Epithelial cell of esophagus (primary cell): ENCODE measurements around the gene RSRC1.
"Not testable (repeated sequence)": the region's sequence is repeated elsewhere in the genome, so short reads cannot be mapped to it uniquely, and the experiment has no call there.

ENCODE experiments used
- DNase-seq: peaks from one replicate; pipeline ENCODE4 v3.0.0; 2010; ENCODE audit warnings: low read depth
- H3K4me3 ChIP-seq: 2 replicates; pipeline ENCODE4 v1.5.1; 2011; ENCODE audit warnings: mild to moderate bottlenecking, low read length, control low read depth
- CTCF ChIP-seq: IDR thresholded peaks from 2 replicates; pipeline ENCODE4 v1.5.1; 2011; ENCODE audit warnings: low read depth, mild to moderate bottlenecking, low read length, control low read depth, inconsistent platforms; ENCODE audit not compliant: insufficient read depth; ENCODE audit errors: missing control alignments

RSRC1 gene, protein sequence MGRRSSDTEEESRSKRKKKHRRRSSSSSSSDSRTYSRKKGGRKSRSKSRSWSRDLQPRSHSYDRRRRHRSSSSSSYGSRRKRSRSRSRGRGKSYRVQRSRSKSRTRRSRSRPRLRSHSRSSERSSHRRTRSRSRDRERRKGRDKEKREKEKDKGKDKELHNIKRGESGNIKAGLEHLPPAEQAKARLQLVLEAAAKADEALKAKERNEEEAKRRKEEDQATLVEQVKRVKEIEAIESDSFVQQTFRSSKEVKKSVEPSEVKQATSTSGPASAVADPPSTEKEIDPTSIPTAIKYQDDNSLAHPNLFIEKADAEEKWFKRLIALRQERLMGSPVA

GRCh38 chr3:158109804-158110657 is at the start of gene RSRC1:
Gene RSRC1, plus strand, starts transcription at chr3:158110089. Its CDS starts 12,016 bp downstream, at chr3:158122105.
- TF ChIP-seq CTCF: no peak
- peak; percentile 94 for DNase-seq
- H3K4me3 ChIP-seq: peak within 1 kb of the TSS; percentile 93

DNA sequence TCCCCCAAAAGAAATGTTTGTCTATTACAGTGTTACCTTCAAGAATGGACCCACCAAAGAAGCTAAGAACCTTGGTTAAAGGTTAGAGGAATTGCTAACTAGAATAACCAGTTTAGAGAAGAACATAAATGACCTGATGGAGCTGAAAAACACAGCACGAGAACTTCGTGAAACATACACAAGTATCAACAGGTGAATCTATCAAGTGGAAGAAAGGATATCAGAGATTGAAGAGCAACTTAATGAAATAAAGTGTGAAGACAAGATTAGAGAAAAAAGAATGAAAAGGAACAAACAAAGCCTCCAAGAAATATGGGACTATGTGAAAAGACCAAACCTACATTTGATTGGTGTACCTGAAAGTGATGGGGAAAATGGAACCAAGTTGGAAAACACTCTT is 44.3 kb upstream of the RSRC1 start:
- H3K4me3 ChIP-seq, DNase-seq: not testable (repeated sequence)

- no peak for TF ChIP-seq CTCF
- H3K4me3 ChIP-seq: no peak overlapping the region
- no peak for DNase-seq
Observed at GRCh38 chr3:158072790-158073189, 37.1 kb upstream of the RSRC1 start.

DNA sequence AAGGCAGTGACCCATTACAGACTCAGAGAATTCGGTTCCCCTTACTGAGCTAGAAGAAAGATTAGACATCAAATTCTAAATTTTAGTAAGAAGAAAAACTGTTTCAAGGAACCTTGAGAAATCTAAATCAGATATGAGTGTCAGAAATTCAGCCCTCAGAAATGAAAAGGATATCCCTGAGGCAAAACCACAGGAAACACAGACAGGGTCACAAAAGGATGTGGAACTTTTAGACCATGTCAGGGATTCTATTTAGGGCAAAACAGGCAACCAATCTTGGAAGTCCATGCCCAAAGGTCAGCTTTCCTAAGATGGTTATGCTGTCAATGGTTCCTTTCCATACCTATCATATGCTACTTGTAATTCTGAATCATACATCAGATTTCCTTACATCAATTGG is 35.3 kb upstream of the RSRC1 start:
- DNase-seq: no peak
- no peak for TF ChIP-seq CTCF
- H3K4me3 ChIP-seq: no peak overlapping the region

DNA sequence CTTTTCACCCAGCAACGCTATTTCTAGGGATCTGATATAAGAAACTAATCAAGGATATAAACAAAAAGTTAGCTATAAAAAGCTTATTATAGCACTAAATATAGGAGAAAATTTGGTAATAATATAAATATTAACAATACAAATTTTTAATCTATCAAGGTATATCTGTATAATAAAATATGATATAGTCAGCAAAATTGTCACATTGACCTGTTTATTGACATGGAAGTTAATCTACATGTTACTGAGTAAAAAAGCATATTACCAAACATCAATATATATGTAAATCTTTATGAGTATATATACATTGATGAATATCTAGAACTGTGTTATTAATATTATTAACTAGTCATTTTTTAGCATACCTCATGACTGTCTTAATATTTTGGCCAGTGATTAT is 30.3 kb upstream of the RSRC1 start:
- H3K4me3 ChIP-seq: no peak overlapping the region
- no peak for TF ChIP-seq CTCF
- no peak for DNase-seq

DNA sequence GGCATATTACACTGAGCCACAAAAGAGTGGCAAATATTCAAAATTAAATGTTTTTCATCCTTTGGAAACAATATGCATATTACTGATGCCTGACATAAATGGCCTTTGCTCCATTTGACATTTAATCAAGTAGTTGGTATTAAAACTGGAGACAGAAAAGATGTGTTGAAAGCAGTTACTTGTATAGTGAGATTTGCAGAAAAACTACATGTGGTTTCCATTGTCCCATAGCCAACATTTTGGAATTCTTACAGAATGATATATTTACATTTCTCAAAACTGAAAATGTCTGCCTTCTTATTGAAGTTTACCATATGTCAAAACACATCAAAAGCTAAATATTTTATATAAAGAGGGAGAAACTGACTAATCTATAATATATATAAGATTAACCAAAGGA is 25.2 kb upstream of the RSRC1 start:
- no peak overlapping the region for H3K4me3 ChIP-seq
- no peak for DNase-seq
- TF ChIP-seq CTCF: no peak

GRCh38 chr3:158085358-158085757 is 24.5 kb upstream of the RSRC1 start:
- DNase-seq: peak; percentile 88
- H3K4me3 ChIP-seq: no peak overlapping the region
- TF ChIP-seq CTCF: no peak
